GM12878 (cell line): ENCODE measurements around the gene FBN2.

Experiments
- EP300 ChIP-seq, 2 experiments: fragments of 150-350 bp in 1 of 2; IDR thresholded peaks; 2 replicates each; pipeline ENCODE4 v1.6.1; 2011 to 2012; ENCODE audit warnings: low read depth in 2 of 2, low read length in 2 of 2, borderline replicate concordance in 1 of 2, improper control_type of control experiment in 1 of 2, inconsistent platforms in 1 of 2; ENCODE audit not compliant: control insufficient read depth in 1 of 2
- EZH2 ChIP-seq: IDR thresholded peaks from 2 replicates; pipeline ENCODE4 v1.6.1; 2012; ENCODE audit warnings: low read depth, mild to moderate bottlenecking, control low read depth, inconsistent platforms, low read length, borderline replicate concordance; ENCODE audit not compliant: control insufficient read depth
- JUNB ChIP-seq: IDR thresholded peaks from 2 replicates; pipeline ENCODE4 v1.6.1; 2016; ENCODE audit warnings: antibody characterized with exemption, mild to moderate bottlenecking
- NBN ChIP-seq: fragments of 450-650 bp; IDR thresholded peaks from 2 replicates; pipeline ENCODE4 v1.6.1; 2016
- NFYB ChIP-seq: IDR thresholded peaks from 2 replicates; pipeline ENCODE4 v1.6.1; 2011; ENCODE audit warnings: low read depth, mild to moderate bottlenecking, low read length, improper control_type of control experiment, moderate library complexity; ENCODE audit not compliant: insufficient read depth
- RAD21 ChIP-seq: IDR thresholded peaks from 2 replicates; pipeline ENCODE4 v1.6.1; 2011; ENCODE audit warnings: mild to moderate bottlenecking, low read depth, low read length, moderate library complexity; ENCODE audit not compliant: insufficient read depth
- SRF ChIP-seq, 2 experiments: IDR thresholded peaks; 2 replicates each; pipeline ENCODE4 v1.6.1; 2011; ENCODE audit warnings: low read depth in 2 of 2, low read length in 2 of 2, mild to moderate bottlenecking in 1 of 2, moderate library complexity in 1 of 2
- TCF7 ChIP-seq: IDR thresholded peaks from 2 replicates; pipeline ENCODE4 v1.6.1; 2014; ENCODE audit warnings: antibody characterized with exemption, borderline replicate concordance
- YY1 ChIP-seq: IDR thresholded peaks from 2 replicates; pipeline ENCODE4 v1.6.1; 2011; ENCODE audit warnings: low read depth, mild to moderate bottlenecking, low read length
- ZNF274 ChIP-seq: IDR thresholded peaks from one replicate; pipeline ENCODE4 v1.8.0; 2011; ENCODE audit not compliant: insufficient read length, insufficient read depth
- TF ChIP-seq, protein P1 (sequence below): IDR thresholded peaks from 2 replicates; pipeline ENCODE4 v1.6.1; 2011; ENCODE audit warnings: low read depth, low read length, improper control_type of control experiment, borderline replicate concordance
- TF ChIP-seq, protein P2 (sequence below), 3 experiments: IDR thresholded peaks in 2 of 3; conservative IDR thresholded peaks in 1 of 3; 2 replicates each; pipeline ENCODE4 v1.5.1; 2011; ENCODE audit warnings: low read depth in 3 of 3, low read length in 3 of 3, mild to moderate bottlenecking in 3 of 3, control low read depth in 2 of 3, moderate library complexity in 2 of 3, inconsistent platforms in 1 of 3, mixed read lengths in 1 of 3; ENCODE audit not compliant: control insufficient read depth in 2 of 3, insufficient read depth in 1 of 3; ENCODE audit errors: extremely low read depth in 1 of 3

GRCh38 chr5:128213833-128214232, 324.2 kb downstream of the FBN2 start:
- TF ChIP-seq TCF7 (no peak), EP300 (IDR thresholded peaks at IDR 0.05; ENCODE audit: borderline replicate concordance in 1 of 2, control insufficient read depth in 1 of 2, low read depth in 2 of 2, low read length in 2 of 2) (no peak), NFYB (no peak), RAD21 (no peak), NBN (no peak), ZNF274 (no peak), EZH2 (no peak), YY1 (no peak), JUNB (no peak), SRF (IDR thresholded peaks at IDR 0.05; ENCODE audit: low read depth in 2 of 2, low read length in 2 of 2) (no peak)
- TF ChIP-seq, protein P1, sequence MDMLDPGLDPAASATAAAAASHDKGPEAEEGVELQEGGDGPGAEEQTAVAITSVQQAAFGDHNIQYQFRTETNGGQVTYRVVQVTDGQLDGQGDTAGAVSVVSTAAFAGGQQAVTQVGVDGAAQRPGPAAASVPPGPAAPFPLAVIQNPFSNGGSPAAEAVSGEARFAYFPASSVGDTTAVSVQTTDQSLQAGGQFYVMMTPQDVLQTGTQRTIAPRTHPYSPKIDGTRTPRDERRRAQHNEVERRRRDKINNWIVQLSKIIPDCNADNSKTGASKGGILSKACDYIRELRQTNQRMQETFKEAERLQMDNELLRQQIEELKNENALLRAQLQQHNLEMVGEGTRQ: no peak
- TF ChIP-seq, protein P2, sequence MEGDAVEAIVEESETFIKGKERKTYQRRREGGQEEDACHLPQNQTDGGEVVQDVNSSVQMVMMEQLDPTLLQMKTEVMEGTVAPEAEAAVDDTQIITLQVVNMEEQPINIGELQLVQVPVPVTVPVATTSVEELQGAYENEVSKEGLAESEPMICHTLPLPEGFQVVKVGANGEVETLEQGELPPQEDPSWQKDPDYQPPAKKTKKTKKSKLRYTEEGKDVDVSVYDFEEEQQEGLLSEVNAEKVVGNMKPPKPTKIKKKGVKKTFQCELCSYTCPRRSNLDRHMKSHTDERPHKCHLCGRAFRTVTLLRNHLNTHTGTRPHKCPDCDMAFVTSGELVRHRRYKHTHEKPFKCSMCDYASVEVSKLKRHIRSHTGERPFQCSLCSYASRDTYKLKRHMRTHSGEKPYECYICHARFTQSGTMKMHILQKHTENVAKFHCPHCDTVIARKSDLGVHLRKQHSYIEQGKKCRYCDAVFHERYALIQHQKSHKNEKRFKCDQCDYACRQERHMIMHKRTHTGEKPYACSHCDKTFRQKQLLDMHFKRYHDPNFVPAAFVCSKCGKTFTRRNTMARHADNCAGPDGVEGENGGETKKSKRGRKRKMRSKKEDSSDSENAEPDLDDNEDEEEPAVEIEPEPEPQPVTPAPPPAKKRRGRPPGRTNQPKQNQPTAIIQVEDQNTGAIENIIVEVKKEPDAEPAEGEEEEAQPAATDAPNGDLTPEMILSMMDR (IDR thresholded peaks at IDR 0.05 in 2 of 3, conservative IDR thresholded peaks at IDR 0.05 in 1 of 3; ENCODE audit: control insufficient read depth in 2 of 3, extremely low read depth in 1 of 3, insufficient read depth in 1 of 3, low read depth in 3 of 3, low read length in 3 of 3): no peak
